Hair follicular keratinocyte (primary cell): ENCODE measurements around the gene ARMCX1. TPM values are rescaled to one million over a fixed set of nuclear protein-coding genes. Genes with fewer than 3 reads are reported as not detected.

Experiments
- total RNA-seq: library from RNA; depleted of rRNA; stranded (reverse); fragments of >200 nt; gene quantifications from 2 replicates; pipeline ENCODE4 v1.2.3, GENCODE V29; 2015

Gene ARMCX1
- 19.4 and 24.8 TPM in 2 replicates for total RNA-seq

DNA sequence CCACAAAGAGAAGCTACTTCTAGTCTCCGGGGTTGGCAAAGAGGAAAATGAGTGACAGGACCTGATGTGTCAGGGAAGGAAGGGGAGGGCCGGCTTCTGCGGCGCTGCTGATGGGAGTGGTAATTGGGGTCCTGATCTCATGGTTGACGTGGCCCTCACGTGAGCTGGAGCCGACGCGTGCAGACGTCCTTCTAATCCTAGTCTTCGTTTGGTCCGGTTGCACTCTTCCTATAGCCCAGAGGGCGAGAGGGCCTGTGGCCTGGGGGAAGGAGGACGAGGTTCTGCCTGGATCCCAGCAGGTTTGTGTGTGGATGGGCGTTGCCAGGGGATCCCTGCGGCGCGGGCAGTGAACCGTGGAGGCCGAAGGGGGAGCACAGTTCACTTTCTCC is at the start of gene ARMCX1:
ARMCX1 (plus strand) TSS at position 186 of the 389 bp plus-strand sequence. CDS start 2,384 bp downstream, outside the sequence.

Other genes with a start within 250 kb of the ARMCX1 start
- gene TIMM8A, start 201.8 kb upstream of the ARMCX1 start, total RNA-seq, result 8.6 and 9.4 TPM in 2 replicates
- gene BTK, start 164.4 kb upstream of the ARMCX1 start, total RNA-seq, result 0.04 TPM in 1 of 2 replicates, not detected in the other
- gene RPL36A, start 159.5 kb upstream of the ARMCX1 start, total RNA-seq, result 608 and 1,124 TPM in 2 replicates
- gene GLA, start 142.6 kb upstream of the ARMCX1 start, total RNA-seq, result 26.9 and 39.7 TPM in 2 replicates
- 35.5 and 40.4 TPM in 2 replicates for gene HNRNPH2, start 142.3 kb upstream of the ARMCX1 start, total RNA-seq
- gene ARMCX4, start 65.1 kb upstream of the ARMCX1 start, total RNA-seq, result 0.94 and 1.1 TPM in 2 replicates
- gene ARMCX6, start 67.5 kb downstream of the ARMCX1 start, total RNA-seq, result 19.2 and 24.8 TPM in 2 replicates
- gene ARMCX3, start 72.6 kb downstream of the ARMCX1 start, total RNA-seq, result 13.6 and 16.1 TPM in 2 replicates
- gene ARMCX2, start 109.3 kb downstream of the ARMCX1 start, total RNA-seq, result 25.9 and 45.7 TPM in 2 replicates